ENCODE data around the gene IPPK.

Gene IPPK

DNA sequence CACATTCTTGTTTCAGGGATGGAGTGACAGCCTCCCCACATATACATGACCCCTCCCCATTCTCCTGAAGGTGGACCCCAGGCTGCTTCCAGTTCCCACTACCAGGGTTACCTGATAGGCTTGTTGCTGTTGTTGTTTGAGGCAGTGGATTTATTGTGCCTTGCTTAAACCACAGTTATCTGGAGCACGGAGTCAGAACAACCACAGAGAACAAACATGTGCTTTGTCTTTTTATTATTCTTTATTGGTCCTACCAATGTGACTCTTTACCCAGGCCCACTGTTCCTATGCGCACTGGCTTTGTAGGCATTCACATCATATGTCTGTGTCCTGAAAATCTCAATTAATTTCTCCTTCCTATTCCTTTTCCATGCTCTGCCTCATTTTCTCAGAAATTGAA is 41.2 kb upstream of the IPPK start:
- Histone ChIP-seq H3K36me3 (ENCODE audit: insufficient read depth, low read length) (peaks cover 75% of the 10 kb centered on the region), H4K20me1 (ENCODE audit: insufficient read depth, low read length) (no peaks in the 10 kb centered on the region), H2AFZ (ENCODE audit: low read length) (no peak overlapping the region), H3K9me3 (ENCODE audit: low read length) (no peaks in the 10 kb centered on the region), H3K79me2 (ENCODE audit: insufficient read depth, low read length) (no peaks in the 10 kb centered on the region), H3K9me2 (ENCODE audit: low read depth, low read length) (no peaks in the 10 kb centered on the region), H3K4me2 (ENCODE audit: low read length) (no peak overlapping the region), H3K9ac (ENCODE audit: low read length) (no peak overlapping the region), H3F3A (ENCODE audit: insufficient read depth, low read length) (no peaks in the 10 kb centered on the region; the same call in 1 of the 2 replicates), H3K27ac (ENCODE audit: low read depth, low read length, poor library complexity, severe bottlenecking) (no peak overlapping the region), H3K27me3 (ENCODE audit: insufficient read depth, low read length) (no peaks in the 10 kb centered on the region), H3K4me1 (ENCODE audit: insufficient read depth, low read length, severe bottlenecking) (no peaks in the 10 kb centered on the region), H3K4me3 (ENCODE audit: low read depth, low read length, poor library complexity, severe bottlenecking) (no peak overlapping the region)
- no peak for TF ChIP-seq EZH2 (IDR thresholded peaks at IDR 0.05; ENCODE audit: borderline replicate concordance, low read length)
- TF ChIP-seq, protein P1, sequence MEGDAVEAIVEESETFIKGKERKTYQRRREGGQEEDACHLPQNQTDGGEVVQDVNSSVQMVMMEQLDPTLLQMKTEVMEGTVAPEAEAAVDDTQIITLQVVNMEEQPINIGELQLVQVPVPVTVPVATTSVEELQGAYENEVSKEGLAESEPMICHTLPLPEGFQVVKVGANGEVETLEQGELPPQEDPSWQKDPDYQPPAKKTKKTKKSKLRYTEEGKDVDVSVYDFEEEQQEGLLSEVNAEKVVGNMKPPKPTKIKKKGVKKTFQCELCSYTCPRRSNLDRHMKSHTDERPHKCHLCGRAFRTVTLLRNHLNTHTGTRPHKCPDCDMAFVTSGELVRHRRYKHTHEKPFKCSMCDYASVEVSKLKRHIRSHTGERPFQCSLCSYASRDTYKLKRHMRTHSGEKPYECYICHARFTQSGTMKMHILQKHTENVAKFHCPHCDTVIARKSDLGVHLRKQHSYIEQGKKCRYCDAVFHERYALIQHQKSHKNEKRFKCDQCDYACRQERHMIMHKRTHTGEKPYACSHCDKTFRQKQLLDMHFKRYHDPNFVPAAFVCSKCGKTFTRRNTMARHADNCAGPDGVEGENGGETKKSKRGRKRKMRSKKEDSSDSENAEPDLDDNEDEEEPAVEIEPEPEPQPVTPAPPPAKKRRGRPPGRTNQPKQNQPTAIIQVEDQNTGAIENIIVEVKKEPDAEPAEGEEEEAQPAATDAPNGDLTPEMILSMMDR (IDR thresholded peaks at IDR 0.05; ENCODE audit: low read length) = no peak

DNA sequence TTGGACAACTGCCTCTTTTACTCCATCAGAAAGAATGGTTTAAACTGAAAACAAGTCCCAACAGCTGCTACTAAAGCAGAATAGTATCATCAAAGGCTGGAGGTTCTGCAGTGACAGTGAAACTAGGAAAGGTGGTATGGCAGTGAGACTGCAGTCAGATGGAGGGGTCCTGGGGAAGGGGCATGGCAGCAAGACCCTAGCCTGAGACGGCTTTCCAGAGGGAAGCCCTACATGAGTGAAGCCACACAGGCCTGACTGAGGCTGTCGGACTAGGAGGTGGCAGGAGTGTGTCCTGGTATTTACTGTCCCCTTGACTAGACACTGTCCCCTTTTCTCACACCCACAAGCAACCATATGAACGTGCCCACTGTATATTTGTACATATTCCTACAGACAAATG is 40.4 kb upstream of the IPPK start:
- no peak overlapping the region for H3K4me3 ChIP-seq (ENCODE audit: low read depth, low read length, poor library complexity, severe bottlenecking)
- H3K79me2 ChIP-seq (ENCODE audit: insufficient read depth, low read length) = no peaks in the 10 kb centered on the region
- no peak overlapping the region for H2AFZ ChIP-seq (ENCODE audit: low read length)
- no peaks in the 10 kb centered on the region for H3K9me2 ChIP-seq (ENCODE audit: low read depth, low read length)
- no peaks in the 10 kb centered on the region for H3K27me3 ChIP-seq (ENCODE audit: insufficient read depth, low read length)
- H3K9me3 ChIP-seq (ENCODE audit: low read length) = no peaks in the 10 kb centered on the region
- no peak overlapping the region for H3K9ac ChIP-seq (ENCODE audit: low read length)
- no peaks in the 10 kb centered on the region; the same call in 1 of the 2 replicates for H3F3A ChIP-seq (ENCODE audit: insufficient read depth, low read length)
- H3K27ac ChIP-seq (ENCODE audit: low read depth, low read length, poor library complexity, severe bottlenecking) = no peak overlapping the region
- H3K36me3 ChIP-seq (ENCODE audit: insufficient read depth, low read length) = peaks cover 67% of the 10 kb centered on the region
- no peak for TF ChIP-seq EZH2 (IDR thresholded peaks at IDR 0.05; ENCODE audit: borderline replicate concordance, low read length)
- TF ChIP-seq, protein P1 (IDR thresholded peaks at IDR 0.05; ENCODE audit: low read length) = no peak
- H3K4me2 ChIP-seq (ENCODE audit: low read length) = no peak overlapping the region
- no peaks in the 10 kb centered on the region for H3K4me1 ChIP-seq (ENCODE audit: insufficient read depth, low read length, severe bottlenecking)
- no peaks in the 10 kb centered on the region for H4K20me1 ChIP-seq (ENCODE audit: insufficient read depth, low read length)

DNA sequence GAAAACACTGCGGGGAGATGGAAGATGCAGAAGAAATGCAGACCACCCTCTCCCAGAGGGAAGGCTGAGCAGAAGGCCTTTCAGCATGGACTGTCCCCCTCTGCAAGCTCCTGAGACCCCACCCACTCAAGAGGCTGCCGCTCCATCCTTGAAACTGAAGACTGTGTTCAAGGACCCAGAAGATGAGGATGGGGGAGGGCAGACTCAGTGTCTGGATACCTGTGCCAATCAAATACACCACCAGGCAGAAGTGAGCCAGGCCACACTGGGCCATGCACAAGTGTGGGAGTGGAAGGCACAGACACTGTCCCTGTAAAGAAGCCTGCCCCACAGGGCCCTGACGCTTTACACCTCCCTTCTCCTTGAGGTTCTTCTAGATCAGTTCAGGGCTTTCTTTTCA is 40.0 kb upstream of the IPPK start:
- no peak overlapping the region for H3K4me2 ChIP-seq (ENCODE audit: low read length)
- TF ChIP-seq, protein P1 (IDR thresholded peaks at IDR 0.05; ENCODE audit: low read length) = no peak
- no peak for TF ChIP-seq EZH2 (IDR thresholded peaks at IDR 0.05; ENCODE audit: borderline replicate concordance, low read length)
- no peaks in the 10 kb centered on the region for H3K79me2 ChIP-seq (ENCODE audit: insufficient read depth, low read length)
- H3K36me3 ChIP-seq (ENCODE audit: insufficient read depth, low read length) = peaks cover 63% of the 10 kb centered on the region
- H3K9ac ChIP-seq (ENCODE audit: low read length) = no peak overlapping the region
- no peaks in the 10 kb centered on the region; the same call in 1 of the 2 replicates for H3F3A ChIP-seq (ENCODE audit: insufficient read depth, low read length)
- H2AFZ ChIP-seq (ENCODE audit: low read length) = no peak overlapping the region
- no peaks in the 10 kb centered on the region for H3K4me1 ChIP-seq (ENCODE audit: insufficient read depth, low read length, severe bottlenecking)
- no peak overlapping the region for H3K4me3 ChIP-seq (ENCODE audit: low read depth, low read length, poor library complexity, severe bottlenecking)
- H3K27ac ChIP-seq (ENCODE audit: low read depth, low read length, poor library complexity, severe bottlenecking) = no peak overlapping the region
- H3K9me3 ChIP-seq (ENCODE audit: low read length) = no peaks in the 10 kb centered on the region
- H3K9me2 ChIP-seq (ENCODE audit: low read depth, low read length) = no peaks in the 10 kb centered on the region
- H3K27me3 ChIP-seq (ENCODE audit: insufficient read depth, low read length) = no peaks in the 10 kb centered on the region
- no peaks in the 10 kb centered on the region for H4K20me1 ChIP-seq (ENCODE audit: insufficient read depth, low read length)
